NCI-H1930 (cell line): ENCODE results near the gene TLL2.

ENCODE experiments used
- DNase-seq, 2 experiments: peaks; one replicate each; lab custom pipeline; 2025; lab: John Stamatoyannopoulos, UW

TLL2 gene

DNA sequence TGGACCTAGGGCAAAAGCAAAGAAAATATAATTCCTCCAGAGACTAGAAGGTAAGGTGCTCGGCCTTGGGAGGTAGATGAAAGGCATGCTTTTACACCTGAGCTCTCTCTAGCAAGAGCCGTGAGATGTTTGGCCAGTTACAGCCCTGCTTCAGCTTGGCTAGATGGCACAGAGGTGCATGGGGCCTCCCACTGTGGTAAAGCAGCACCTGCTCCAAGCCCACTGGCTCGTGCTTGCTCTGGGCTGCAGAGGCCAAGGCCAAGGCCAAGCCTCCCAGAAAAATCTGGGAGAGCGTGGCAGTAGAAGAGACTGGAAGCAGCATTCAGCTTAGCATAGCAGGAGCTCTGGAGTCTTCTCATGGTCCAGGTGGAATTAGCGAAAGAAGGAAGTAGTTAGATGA is 123.9 kb downstream of the TLL2 start:
- no peak for DNase-seq

DNA sequence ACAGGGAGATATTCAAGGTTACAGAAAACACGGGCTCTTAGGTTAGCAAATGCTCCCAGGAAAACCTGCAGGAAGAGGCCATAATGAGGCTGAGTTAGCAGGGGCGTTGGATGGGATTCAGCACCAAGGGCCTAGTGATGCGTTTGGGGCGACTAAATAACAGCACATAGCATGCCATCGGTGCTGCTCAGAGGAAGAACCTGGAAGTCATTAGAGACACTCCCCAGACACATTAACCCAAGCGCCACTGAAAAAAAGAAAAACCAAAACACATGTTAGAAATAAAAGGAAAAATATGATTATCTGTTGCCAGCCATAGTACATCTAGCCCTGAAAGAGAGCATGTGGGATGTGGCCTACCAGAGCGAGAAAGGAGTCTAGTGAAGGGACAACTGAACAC is 126.1 kb downstream of the TLL2 start:
- no peak for DNase-seq

DNA sequence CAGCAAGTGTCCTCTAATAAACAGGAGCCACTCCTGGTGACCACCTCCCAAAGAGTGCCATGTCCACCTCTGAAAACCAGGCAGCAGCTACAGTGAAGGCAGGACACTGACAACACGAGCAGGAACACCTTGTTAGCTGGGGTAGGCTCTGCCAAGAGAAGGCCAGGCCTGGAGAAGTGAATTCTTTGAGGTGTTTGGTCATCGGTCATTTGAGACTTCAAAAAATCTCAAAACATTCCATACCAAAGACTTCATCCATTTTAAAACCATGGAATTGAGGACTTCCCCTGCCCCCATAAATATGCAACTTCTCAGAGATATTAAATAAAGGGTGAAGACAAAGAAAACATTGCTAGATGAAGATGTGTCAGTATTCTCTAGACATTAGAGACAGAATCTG is 126.6 kb downstream of the TLL2 start:
- no peak for DNase-seq

DNA sequence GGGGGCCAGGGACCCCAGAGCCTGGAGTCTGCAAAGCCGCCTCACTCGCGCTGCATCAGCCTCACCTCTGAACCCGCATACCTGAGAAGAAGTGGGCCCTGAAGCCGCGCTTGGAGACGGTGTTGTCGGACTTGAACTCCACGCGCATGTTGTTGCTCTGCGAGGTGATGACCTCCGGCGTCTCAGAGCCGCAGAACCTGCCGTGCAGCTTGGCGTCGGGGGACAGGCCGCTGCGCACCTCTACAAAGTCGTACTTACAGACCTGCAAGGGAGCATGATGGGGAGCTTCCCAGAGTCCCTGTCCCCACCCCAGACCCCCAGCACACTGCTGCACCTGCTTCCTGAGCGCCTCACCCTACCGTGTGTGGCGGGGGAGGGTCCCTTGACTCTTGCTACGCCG is 129.2 kb downstream of the TLL2 start:
- no peak for DNase-seq

DNA sequence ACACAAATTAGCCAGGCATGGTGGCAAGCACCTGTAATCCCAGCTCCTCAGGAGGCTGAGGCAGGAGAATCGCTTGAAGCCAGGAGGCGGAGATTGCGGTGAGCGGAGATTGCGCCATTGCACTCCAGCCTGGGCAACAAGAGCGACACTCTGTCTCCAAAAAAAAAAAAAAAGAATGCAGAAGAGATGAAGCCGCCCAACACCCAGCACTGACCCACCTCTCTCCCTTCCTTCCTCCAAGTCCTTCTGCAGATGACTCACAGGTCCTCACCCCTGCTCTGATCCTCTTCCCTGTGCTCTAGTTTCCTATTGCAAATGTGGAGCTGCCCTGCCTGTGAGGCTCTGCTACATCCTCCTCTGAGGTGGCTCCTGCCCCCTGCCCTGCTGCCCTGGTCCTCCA is 132.9 kb downstream of the TLL2 start:
- no peak for DNase-seq

DNA sequence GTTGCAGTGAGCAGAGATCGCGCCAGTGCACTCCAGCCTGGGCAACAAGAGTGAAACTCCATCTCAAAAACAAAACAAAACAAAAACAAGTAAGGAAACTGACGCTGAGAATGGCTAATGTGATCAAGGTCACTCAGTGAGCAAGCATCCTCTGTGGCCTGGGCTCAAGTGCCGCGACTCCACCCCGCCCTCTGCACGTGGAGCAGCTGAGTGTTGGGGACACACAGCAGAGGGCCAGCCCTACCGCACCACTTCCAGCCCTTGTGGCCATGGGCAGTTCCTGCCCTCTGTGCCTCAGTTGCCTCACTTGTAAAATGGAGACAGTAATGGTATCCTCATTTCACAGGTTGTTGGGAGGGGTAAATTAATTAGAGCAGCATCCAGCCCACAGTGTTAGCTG is 134.0 kb downstream of the TLL2 start:
- DNase-seq, result no peak

DNA sequence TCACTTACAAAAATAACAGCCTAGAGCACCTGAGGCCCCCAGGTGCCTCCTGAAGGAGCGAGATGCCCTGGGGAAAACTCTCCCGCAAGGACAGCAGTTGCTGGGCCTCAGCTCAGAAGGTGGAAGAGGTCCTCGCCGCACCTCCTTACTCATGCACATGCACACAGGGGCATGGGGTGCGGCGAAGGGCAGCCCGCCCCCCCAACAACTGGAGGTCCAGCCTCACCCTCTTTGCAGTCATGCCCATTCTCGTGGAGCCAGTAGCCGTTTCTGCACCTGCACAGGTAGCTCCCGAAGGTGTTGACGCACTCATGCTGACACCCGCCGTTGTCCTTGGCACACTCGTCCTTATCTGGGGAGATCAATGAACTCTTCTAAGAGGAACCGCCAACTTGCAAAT is 135.0 kb downstream of the TLL2 start:
- DNase-seq, result no peak

DNA sequence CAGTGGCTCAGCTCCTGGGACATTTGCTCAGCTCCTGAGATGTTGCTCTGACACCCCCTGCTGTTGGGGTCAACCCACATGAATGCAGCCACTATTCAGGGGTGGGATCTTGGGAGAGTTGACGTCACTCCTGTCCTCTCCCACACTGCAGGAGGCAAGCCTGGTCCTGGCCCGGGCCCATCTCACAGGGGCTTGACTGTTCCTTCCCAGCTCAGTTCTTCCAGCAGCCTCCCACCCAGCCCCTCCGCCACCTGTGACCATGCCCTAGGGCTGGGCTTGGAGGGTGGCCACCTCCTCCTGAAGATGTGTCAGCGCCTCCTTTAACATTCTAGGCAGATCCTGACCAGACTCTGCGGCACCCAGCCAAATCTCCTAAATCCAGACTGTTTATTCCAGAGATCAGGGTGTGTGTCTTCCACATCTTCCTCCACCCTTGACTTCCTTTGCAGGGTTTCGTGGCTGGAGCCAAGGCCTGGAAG is 135.9 kb downstream of the TLL2 start:
- DNase-seq, result no peak

DNA sequence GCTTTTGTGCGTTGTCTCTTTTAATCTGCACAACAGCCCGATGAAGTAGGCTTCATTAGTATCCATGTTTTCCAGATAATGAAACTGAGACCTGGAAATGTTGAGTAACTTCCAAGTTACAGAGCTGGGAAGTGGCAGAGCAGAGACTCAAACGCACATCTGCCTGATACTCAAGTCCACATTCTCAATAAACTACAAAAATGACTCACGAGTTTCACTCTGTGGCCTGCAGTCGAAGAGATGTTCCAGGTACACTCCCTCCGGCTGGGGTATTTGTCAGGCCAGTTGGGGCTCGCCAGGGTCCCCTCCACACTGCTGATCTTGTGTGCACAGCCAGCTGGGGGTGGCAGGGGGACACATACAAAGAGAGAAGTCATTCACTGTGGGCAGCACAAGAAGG is 137.2 kb downstream of the TLL2 start:
- DNase-seq, result no peak

DNA sequence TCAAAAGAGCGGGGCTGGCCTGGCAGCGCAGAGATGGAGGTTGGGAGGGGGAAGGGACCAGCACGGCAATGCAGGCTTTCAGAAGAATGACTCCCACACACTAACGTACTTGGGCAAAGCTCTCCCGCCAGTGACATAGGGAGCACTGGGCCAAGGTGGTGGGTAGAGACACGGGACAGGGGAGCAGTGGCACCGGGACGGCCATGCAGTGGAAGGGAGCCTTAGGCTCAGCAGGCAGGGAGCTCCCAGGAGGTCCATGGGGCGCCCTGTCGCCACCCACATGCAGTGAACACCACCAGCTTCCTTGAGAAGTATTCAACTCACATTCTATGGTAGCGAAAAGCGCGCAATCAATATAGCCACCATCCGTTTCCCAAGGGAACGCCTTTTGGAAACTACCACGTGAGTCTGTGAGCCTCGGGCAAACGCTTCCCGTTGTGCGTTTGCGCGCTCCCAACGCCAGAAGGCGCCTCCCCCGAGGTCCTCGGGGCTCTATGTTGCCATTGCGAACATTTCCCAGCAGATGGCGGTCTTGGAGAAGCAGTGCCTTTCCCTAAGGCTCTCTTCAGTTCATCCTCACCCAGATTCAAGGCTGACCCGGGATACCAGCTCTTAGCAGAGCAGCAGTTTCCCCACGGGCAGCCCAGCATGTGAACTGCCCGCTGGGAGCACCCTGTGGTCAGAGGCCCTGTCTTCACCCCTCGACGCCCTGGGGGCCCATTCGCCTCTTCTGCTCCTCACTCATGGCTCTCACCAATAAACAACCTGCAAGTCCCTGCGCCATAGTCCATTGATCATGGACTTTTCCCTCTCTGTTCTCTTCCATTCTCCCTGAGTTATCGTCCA is 138.5 kb downstream of the TLL2 start:
- peak; percentile 63 to 83 for DNase-seq

DNA sequence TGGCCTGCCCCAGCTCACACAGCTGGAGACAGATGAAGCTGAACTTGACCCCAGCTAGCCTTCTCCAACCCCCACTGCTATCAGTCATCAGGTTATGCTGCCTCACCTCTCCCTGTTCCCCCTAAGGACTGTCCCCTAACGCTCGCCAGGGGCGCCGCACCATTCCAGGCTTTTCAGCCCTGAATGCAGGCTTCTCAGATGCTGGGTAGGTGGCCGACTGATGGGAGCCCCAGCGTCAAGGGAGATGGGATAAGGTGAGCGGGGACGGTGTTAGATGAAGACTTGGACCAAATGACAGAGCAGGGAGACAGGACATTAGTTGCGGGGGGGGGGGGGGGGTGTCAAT is 139.1 kb downstream of the TLL2 start:
- DNase-seq, result peak in 1 of 2 experiments; percentile 6

DNA sequence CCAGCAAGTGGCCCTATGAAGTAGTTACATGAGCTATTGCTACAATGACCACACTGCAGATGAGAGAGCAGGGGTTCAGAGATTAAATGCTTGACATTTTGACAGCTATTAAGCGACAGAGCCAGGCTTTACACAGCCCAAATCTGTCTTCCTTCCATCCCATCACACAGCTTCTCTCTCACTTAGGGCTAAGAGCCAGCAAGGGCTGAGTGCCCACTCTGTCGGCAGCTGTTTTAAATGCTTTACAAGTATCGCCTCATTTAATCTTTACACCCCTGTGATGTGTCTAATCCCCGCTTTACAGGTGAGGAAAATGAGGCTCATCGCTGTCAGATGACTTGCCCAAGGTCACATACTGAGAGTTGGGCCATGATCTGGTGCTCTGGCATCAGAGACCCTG is 139.7 kb downstream of the TLL2 start:
- DNase-seq, result no peak

DNA sequence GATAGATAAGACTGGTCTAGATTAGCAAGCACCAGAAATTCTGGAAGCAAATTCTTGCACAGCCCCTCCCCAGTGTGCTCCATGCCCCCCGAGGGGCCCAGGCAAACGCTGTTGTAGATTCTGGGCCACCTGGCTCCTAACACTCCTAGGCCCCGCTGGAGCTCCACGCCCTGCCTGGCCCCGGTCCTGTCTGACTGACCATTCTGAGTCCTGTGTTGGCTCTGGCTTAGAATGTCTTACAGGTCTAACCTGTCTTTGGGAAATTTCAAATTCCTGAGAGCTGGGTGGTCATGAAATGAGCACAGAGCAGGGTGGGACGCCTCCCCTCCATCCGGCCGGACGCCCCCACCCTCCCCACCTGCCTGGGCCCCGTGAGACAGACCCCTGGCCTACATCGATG is 142.4 kb downstream of the TLL2 start:
- DNase-seq, result no peak

DNA sequence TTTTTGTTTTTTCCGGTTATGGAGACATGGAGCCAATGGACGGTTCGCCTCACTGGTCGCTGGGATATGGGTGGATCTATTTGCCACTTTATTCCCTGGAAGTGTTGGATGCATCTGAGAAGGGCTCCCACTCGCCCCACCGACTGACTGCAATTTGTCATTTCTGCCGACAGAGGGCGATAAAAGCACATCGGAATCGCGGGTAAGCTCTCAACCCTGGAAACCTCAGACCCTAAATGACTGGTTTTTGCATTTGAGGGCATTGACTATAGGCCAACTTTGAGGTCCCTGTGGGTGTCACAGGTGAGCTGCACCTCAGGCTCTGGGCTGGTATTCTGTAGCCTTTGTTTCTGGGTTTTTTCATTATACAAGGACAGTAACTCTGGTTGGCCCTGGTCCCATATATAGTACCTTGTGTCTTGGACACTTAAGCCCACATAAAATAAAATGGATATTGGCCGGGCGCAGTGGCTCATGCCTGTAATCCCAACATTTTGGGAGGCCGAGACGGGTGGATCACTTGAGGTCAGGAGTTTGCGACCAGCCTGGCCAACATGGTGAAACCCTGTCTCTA is 143.1 kb downstream of the TLL2 start:
- DNase-seq, result peak in 1 of 2 experiments; percentile 34

DNA sequence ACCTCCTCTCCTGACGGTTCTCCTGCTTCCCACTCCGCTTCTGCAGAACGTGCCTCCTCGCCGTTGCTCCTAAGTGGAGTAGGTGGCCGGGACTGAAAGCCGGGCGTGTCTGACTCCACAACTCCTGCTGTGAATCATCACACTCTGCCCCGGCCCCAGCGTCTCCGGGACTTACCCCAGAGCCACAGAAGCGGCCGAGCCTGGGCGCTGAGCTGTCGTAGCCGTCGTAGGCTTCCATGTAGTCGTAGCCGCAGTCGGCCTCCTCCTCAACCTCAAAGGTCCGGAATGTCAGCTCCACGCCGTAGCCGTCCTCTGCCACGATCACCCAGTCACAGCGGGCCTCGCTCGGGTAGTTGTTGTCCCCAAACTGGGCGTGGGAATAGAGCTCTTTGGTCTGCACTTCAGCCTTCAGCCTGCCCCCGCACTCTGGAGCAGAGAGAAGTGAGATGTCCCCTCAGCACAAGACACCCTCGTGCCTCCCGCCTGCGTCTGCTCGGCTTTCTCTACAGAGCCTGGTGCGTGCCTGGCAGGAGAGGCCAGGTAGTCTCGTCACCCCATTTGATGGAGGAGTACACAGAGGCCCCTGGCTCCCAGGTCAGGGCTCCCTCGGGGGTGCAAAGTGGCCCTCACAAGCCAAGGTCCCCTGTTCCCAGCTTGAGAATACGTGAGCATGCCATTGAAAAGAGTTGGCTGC is 143.7 kb downstream of the TLL2 start:
- no peak for DNase-seq

DNA sequence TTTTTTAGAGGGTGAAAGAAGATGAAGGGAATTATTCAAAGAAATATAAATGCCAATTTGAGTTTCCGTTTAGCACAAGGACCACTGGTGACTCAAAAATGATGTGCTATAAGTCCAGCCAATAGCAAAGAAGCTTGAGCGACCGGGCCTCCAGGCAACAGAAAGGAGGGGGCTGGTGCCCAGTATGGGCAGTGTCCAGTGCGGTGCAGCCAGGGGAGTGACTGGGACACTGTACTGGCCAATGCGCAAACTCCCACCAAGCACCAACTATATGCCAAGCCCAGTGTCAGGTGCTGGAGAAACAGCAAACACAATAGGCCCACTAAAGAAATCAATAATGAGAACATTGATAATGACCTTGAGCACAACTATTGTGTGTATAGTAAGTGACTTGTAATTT is 144.8 kb downstream of the TLL2 start:
- DNase-seq, result no peak

DNA sequence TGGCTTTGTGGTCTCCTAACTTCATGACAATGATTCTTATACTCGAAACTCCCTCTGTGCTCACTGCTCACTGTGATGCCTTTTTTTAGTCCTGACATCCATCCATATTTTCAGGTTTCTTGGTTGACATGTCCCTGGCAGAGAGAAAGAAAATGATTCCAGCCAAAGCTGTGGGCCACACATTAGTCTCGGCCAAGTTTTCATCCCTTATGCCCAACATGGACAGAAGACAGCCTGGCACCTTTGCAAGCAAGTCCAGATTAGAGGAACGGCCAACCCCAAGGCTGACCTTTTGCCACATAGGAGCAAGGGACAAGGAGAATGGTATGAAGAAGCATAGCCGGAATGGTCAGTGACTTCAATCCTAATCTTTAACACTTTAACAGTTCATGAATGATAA is 146.3 kb downstream of the TLL2 start:
- no peak for DNase-seq

DNA sequence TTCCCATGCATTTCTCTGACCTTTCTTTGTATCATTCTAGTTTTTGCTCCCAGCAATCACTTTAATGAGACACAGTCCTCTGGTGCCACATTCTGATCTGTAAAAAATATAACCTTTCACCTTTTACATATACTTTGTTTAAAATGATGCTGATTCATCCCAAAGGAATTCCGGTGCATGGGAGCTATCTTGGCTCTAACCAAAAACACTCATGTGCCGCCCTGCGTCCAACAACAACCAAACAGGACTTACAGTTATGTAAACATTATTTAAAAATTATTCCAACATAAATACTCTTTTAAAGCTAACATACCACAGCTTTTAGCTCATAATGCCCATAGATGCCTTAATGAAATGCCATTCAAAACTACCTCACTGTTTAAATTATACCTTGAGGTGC is 147.2 kb downstream of the TLL2 start:
- DNase-seq, result no peak

DNA sequence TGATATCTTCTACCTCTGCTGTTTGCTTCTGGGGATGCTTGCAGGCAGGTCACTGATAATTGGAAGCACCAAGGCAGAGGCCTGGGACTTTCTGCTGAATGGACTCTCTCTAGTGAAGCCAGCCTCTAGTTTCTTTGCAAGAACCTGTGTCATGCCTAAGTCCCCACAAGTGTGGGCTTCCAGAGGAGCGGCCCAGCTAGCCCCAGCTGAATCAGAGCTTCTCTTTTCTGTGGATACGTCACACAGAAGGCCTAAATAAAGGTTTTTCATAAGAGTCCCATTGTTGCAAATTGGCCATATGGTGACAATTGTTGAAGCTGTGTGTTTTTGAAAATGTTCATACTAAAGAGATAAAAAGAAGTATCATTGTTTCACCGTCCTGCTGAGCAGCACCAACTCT is 148.2 kb downstream of the TLL2 start:
- DNase-seq, result no peak

DNA sequence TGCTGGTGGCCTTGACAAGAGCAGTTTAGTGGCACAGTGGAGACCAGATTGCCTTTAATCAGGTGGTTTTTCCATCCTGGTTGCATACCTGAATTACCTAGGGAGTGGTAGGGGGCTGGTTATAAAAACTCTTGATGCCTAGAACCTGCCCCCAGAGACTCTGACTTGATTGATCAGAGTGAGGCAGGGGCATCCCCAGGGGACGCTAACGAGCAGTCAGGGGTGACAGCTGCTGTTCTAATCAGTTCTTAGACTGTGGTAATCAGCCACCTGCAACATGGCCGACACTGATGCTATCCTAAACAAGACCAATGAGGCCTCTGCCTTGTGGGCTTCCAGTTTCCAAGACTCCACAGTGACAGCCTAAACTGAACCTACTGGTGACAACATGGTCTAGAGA is 153.0 kb downstream of the TLL2 start:
- DNase-seq, result no peak

DNA sequence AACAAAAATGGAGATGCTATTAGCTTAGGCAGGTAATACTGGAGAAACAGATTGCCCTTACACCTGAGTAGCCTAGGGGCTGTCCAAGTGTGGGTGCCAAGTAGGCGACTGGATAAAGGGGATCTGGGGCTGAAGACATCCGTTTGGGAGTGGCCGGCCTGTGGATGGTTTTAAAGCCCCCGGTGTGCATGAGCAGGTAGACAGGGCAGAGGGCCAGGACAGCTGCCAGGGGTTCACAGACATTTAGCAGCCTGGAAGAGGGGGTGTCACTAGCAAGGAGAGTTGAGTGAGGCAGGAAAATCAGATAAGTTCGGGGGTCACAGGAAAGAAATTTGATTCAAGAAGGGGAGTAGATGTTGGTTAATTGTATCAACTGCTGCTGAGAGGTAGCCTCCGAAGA is 153.4 kb downstream of the TLL2 start:
- no peak for DNase-seq

DNA sequence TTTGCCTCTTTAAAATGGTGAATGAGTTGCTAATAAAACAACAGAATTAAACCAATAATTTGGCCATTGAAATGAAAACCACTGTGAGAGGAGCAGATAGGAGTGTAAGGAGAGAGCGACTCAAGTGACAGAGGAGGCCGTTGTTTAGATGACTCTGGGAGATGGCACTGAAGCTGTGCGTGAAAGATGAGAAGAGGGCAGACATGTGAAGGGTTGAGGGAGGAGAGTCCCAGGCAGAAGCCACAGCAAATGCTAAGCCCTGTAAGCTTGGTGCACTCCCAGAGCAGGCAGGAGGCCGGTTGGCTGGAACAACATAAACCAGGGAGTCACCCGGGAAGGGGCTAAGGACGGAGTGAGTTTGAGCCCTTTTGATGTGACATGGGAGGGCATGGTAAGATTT is 154.1 kb downstream of the TLL2 start:
- DNase-seq, result no peak

DNA sequence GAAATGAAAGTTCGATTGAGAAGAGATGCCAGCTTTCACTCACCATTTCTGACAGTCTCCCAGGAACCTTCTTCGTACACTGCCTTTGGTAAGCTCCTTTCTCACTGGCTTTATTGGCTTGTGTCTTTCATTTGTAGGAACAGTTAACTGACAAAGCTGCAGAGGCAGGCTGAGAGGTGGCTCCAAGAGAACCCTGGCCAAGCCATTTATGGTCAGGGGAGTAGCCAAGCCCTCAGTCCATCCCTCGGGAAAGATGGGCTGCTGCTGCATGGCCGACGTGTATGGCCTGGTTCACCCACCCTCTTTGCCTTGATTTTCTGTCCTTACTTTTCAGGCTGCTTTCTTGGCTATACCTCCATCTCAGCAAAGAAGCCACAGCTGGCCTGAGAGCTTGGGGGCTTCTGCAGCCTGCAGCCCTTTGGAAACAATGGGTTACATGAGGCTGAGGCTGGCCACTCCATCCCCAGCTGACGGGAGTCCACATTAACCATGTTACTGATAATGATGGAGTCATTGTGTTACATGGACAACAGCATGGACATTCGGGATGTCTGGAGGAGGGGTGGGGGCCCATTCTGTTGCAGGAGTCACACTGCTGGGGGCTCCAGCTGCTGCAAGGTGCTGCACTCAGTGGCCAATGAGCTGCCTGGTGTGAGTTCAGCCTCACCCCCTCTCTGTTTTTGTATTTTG is 154.7 kb downstream of the TLL2 start, which contains the start of gene OPALIN:
TSS of gene OPALIN (minus strand) at position 152 of the 690 bp plus-strand sequence. CDS start at position 46, 106 bp downstream.
- DNase-seq, result no peak
